H1 (cell line): Measurements from ENCODE around the gene OR2B2. TPM values are rescaled to one million over a fixed set of nuclear protein-coding genes. Genes with fewer than 3 reads are reported as not detected.

Source experiments
- CBX8 ChIP-seq: fragments of 300-800, 300-1000 bp; sonication (generic); IDR thresholded peaks from 2 replicates; pipeline ENCODE4 v1.7.1; 2016; ENCODE audit warnings: low read depth, low read length, borderline replicate concordance
- CHD1 ChIP-seq: IDR thresholded peaks from 2 replicates; pipeline ENCODE4 v1.6.1; 2012; ENCODE audit warnings: low read depth, low read length, improper control_type of control experiment
- CHD2 ChIP-seq: IDR thresholded peaks from 2 replicates; pipeline ENCODE4 v1.6.1; 2012; ENCODE audit warnings: low read length, improper control_type of control experiment
- CTBP2 ChIP-seq: IDR thresholded peaks from 2 replicates; pipeline ENCODE4 v1.7.0; 2011; ENCODE audit warnings: borderline replicate concordance, mild to moderate bottlenecking, moderate library complexity, mixed read lengths, low read length; ENCODE audit not compliant: insufficient read depth, insufficient read length
- EP300 ChIP-seq, 2 experiments: IDR thresholded peaks; 1 replicate in 1 of 2; 2 replicates in 1 of 2; pipeline ENCODE4 v1.6.1; 2011 to 2012; ENCODE audit warnings: low read depth in 2 of 2, low read length in 2 of 2, mild to moderate bottlenecking in 2 of 2, borderline replicate concordance in 1 of 2, inconsistent platforms in 1 of 2, moderate library complexity in 1 of 2
- EZH2 ChIP-seq: fragments of 200-600 bp; sonication (generic); IDR thresholded peaks from 2 replicates; pipeline ENCODE4 v1.7.1; 2012; ENCODE audit warnings: low read depth, mild to moderate bottlenecking, moderate library complexity, low read length, inconsistent platforms; ENCODE audit not compliant: severe bottlenecking
- GABPA ChIP-seq: IDR thresholded peaks from 2 replicates; pipeline ENCODE4 v1.6.1; 2011; ENCODE audit warnings: mild to moderate bottlenecking, low read length, moderate library complexity, borderline replicate concordance; ENCODE audit not compliant: insufficient read depth
- JUN ChIP-seq: IDR thresholded peaks from 2 replicates; pipeline ENCODE4 v1.6.1; 2011; ENCODE audit warnings: low read depth, mild to moderate bottlenecking, improper control_type of control experiment, low read length
- KDM4A ChIP-seq: IDR thresholded peaks from one replicate; pipeline ENCODE4 v1.7.1; 2012; ENCODE audit warnings: low read depth, mild to moderate bottlenecking, moderate library complexity, low read length, inconsistent platforms; ENCODE audit not compliant: severe bottlenecking
- POU5F1 ChIP-seq: IDR thresholded peaks from 2 replicates; pipeline ENCODE4 v1.6.1; 2011; ENCODE audit warnings: low read depth, mild to moderate bottlenecking, low read length, moderate library complexity
- RFX5 ChIP-seq: IDR thresholded peaks from 2 replicates; pipeline ENCODE4 v1.6.1; 2011; ENCODE audit warnings: low read depth, low read length, improper control_type of control experiment, borderline replicate concordance
- RNF2 ChIP-seq: fragments of 200-900, 300-1000 bp; sonication (generic); IDR thresholded peaks from 2 replicates; pipeline ENCODE4 v1.7.1; 2016; ENCODE audit warnings: borderline replicate concordance, low read depth, mild to moderate bottlenecking, antibody characterized with exemption, low read length; ENCODE audit not compliant: poor library complexity, severe bottlenecking; ENCODE audit errors: missing control alignments
- SP2 ChIP-seq: IDR thresholded peaks from 2 replicates; pipeline ENCODE4 v1.6.1; 2012; ENCODE audit warnings: mild to moderate bottlenecking, low read length, inconsistent platforms
- SRF ChIP-seq: IDR thresholded peaks from 2 replicates; pipeline ENCODE4 v1.6.1; 2011; ENCODE audit warnings: mild to moderate bottlenecking, low read depth, low read length, moderate library complexity
- SUZ12 ChIP-seq: fragments of 200-600 bp; sonication (generic); IDR thresholded peaks from 2 replicates; pipeline ENCODE4 v1.6.1; 2012; ENCODE audit warnings: mild to moderate bottlenecking, inconsistent platforms, low read length, moderate library complexity, mixed read lengths
- TAF7 ChIP-seq: optimal IDR thresholded peaks from 2 replicates; pipeline ENCODE3; 2011; ENCODE audit warnings: low read depth, mild to moderate bottlenecking, inconsistent platforms, low read length, moderate library complexity, borderline replicate concordance
- polyA plus RNA-seq, 7 experiments: library from polyadenylated mRNA; depleted of rRNA in 3 of 7; stranded (reverse) in 5 of 7; unstranded in 2 of 7; fragments of >200 nt in 5 of 7; fragments of 200-250 nt in 2 of 7; gene quantifications; 1 replicate in 5 of 7; 2 replicates in 1 of 7; 4 replicates in 1 of 7; pipeline versions ENCODE4 v1.2.1 to v1.2.3, GENCODE V29; 2011 to 2013; ENCODE audit warnings: missing spikeins in 2 of 7, mixed read lengths in 2 of 7
- total RNA-seq: library from RNA; stranded (reverse); fragmentation: NEBNext Ultra II Directional; extraction: Animal tissue kit (Norgen Biotek cat#: 25700); gene quantifications from 2 replicates; pipeline ENCODE4 v1.2.1, GENCODE V29; 2021
- TF ChIP-seq, protein P1 (sequence below), 3 experiments: IDR thresholded peaks; 1 replicate in 2 of 3; 2 replicates in 1 of 3; pipeline versions ENCODE4 v1.5.1 to v1.6.1; 2011; ENCODE audit warnings: low read length in 3 of 3, mild to moderate bottlenecking in 3 of 3, inconsistent platforms in 2 of 3, low read depth in 1 of 3, moderate library complexity in 1 of 3; ENCODE audit not compliant: insufficient read depth in 1 of 3; ENCODE audit errors: control extremely low read depth in 1 of 3
- TF ChIP-seq, protein P2 (sequence below): IDR thresholded peaks from 2 replicates; pipeline ENCODE4 v1.6.1; 2012; ENCODE audit warnings: low read length, inconsistent platforms

The OR2B2 gene
- total and polyA plus RNA-seq, 2 of the 8 experiments (the other 6 are each of a cell fraction or from before 2014, with no cell fraction given) = not detected

DNA sequence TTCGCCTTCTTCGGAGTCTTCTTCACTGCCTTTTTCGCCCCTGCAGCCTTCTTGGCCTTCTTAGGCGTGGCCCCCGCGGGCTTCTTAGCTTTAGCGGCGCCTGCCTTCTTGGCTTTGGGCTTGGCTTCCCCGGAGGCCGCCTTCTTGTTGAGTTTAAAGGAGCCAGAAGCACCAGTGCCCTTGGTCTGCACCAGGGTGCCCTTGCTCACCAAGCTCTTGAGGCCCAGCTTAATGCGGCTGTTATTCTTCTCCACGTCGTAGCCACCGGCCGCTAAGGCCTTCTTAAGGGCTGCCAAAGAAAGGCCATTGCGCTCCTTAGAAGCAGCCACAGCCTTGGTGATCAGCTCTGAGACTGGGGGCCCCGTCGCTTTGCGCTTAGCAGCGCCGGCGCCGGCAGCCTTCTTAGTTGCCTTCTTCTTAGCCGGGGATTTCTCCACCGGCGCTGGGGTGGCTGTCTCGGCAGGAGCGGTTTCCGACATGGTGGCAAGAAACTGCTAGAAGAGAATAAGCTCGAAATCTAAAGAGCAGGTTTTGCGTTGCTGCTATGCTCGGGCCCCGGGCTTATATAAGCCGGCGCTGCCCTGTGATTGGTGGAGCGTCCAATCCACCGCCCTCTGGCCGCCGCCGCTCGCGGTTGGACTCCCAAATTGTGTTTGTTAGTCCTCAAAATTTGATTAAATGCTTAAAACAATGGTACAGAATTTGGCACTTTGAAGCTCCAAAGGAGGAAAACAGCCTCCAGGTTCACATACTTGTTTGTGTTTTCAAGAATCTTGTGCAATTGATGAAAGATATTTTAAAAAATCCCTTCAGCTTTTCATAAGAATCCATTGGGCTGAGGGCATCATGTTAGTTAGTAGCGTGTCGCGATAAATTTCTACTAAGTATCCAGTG is 44.9 kb downstream of the OR2B2 start (continued):
- TF ChIP-seq RFX5 (no peak), SRF (no peak), GABPA (no peak), POU5F1 (no peak), RNF2 (no peak), CBX8 (no peak), EP300 (IDR thresholded peaks at IDR 0.05; ENCODE audit: borderline replicate concordance in 1 of 2, low read depth in 2 of 2, low read length in 2 of 2) (0 out of 3 replicates have a peak, but pooled peaks of 1 of the 2 experiments have one; percentile 15), CHD1 (peak; percentile 89), TAF7 (peak; percentile 99), KDM4A (no peak), SUZ12 (no peak), SP2 (no peak), JUN (no peak), EZH2 (no peak), CHD2 (no peak), CTBP2 (no peak)
- TF ChIP-seq, protein P1, sequence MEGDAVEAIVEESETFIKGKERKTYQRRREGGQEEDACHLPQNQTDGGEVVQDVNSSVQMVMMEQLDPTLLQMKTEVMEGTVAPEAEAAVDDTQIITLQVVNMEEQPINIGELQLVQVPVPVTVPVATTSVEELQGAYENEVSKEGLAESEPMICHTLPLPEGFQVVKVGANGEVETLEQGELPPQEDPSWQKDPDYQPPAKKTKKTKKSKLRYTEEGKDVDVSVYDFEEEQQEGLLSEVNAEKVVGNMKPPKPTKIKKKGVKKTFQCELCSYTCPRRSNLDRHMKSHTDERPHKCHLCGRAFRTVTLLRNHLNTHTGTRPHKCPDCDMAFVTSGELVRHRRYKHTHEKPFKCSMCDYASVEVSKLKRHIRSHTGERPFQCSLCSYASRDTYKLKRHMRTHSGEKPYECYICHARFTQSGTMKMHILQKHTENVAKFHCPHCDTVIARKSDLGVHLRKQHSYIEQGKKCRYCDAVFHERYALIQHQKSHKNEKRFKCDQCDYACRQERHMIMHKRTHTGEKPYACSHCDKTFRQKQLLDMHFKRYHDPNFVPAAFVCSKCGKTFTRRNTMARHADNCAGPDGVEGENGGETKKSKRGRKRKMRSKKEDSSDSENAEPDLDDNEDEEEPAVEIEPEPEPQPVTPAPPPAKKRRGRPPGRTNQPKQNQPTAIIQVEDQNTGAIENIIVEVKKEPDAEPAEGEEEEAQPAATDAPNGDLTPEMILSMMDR (IDR thresholded peaks at IDR 0.05; ENCODE audit: control extremely low read depth in 1 of 3, insufficient read depth in 1 of 3, low read depth in 1 of 3, low read length in 3 of 3) = no peak
- TF ChIP-seq, protein P2, sequence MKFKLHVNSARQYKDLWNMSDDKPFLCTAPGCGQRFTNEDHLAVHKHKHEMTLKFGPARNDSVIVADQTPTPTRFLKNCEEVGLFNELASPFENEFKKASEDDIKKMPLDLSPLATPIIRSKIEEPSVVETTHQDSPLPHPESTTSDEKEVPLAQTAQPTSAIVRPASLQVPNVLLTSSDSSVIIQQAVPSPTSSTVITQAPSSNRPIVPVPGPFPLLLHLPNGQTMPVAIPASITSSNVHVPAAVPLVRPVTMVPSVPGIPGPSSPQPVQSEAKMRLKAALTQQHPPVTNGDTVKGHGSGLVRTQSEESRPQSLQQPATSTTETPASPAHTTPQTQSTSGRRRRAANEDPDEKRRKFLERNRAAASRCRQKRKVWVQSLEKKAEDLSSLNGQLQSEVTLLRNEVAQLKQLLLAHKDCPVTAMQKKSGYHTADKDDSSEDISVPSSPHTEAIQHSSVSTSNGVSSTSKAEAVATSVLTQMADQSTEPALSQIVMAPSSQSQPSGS = peak; percentile 96
